Heart left ventricle (tissue), 16 donors: ENCODE data around the gene SPATA25. TPM values are rescaled to one million over a fixed set of nuclear protein-coding genes. Genes with fewer than 3 reads are reported as not detected.

Experiments
- ATAC-seq, 4 donors: fragments of 200-7000 bp; cut with Tn5 transposase; one replicate each; pipeline ENCODE4 v1.9.1; 2020 to 2022; ENCODE audit warnings: moderate library complexity in 4 of 4, mild to moderate bottlenecking in 3 of 4, moderate number of reproducible peaks in 1 of 4
- DNase-seq, 5 donors: peaks; one replicate each; pipeline ENCODE4 v3.0.0-alpha.2; 2020
- H3K27ac ChIP-seq, 12 donors: fragments of 200-600 bp; sonication (generic) in 4 of 12; one replicate each; pipeline versions ENCODE4 v1.5.0 to v1.8.0; 2016 to 2022; ENCODE audit warnings: mild to moderate bottlenecking in 2 of 12
- H3K27me3 ChIP-seq, 9 donors: fragments of 200-600 bp; sonication (generic) in 2 of 9; one replicate each; pipeline versions ENCODE4 v1.5.1 to v1.8.0; 2016 to 2022; ENCODE audit warnings: mild to moderate bottlenecking in 3 of 9
- H3K36me3 ChIP-seq, 9 donors: fragments of 200-600 bp; sonication (generic) in 2 of 9; one replicate each; pipeline versions ENCODE4 v1.5.0 to v1.8.0; 2018 to 2022; ENCODE audit warnings: mild to moderate bottlenecking in 2 of 9
- H3K4me1 ChIP-seq, 12 donors: fragments of 200-600 bp; sonication (generic) in 4 of 12; one replicate each; pipeline versions ENCODE4 v1.5.0 to v1.8.0; 2016 to 2022; ENCODE audit warnings: mild to moderate bottlenecking in 3 of 12
- H3K4me3 ChIP-seq, 12 donors: fragments of 200-600 bp; sonication (generic) in 4 of 12; one replicate each; pipeline versions ENCODE4 v1.5.0 to v1.8.0; 2017 to 2022; ENCODE audit warnings: mild to moderate bottlenecking in 9 of 12, moderate library complexity in 4 of 12
- H3K9me3 ChIP-seq, 12 donors: fragments of 200-600 bp; sonication (generic) in 4 of 12; one replicate each; pipeline versions ENCODE4 v1.5.0 to v1.8.0; 2016 to 2022; ENCODE audit warnings: mild to moderate bottlenecking in 1 of 12
- POLR2A ChIP-seq, 2 donors: fragments of 450-650 bp; IDR thresholded peaks; one replicate each; pipeline ENCODE4 v1.6.1; 2017; ENCODE audit warnings: antibody characterized with exemption in 2 of 2, mild to moderate bottlenecking in 2 of 2, moderate library complexity in 2 of 2
- WGBS, 4 donors: extraction: QIAGEN DNeasy Blood & Tissue Kit in 2 of 4; methylation state at CpG; one replicate each; pipeline versions ENCODE4 v1.1.5 to v1.1.7; 2013 to 2018; 5-methylcytosine and 5-hydroxymethylcytosine counted together
- intact Hi-C, 10 donors: fragments of 100-400 bp; cut with DNase I; formaldehyde crosslinking; loops; one replicate each; pipeline versions ENCODE4 v1.11.1 to v1.14.2; 2022
- polyA plus RNA-seq, 2 donors: library from polyadenylated mRNA; stranded (reverse); fragments of 200-250 nt; gene quantifications; one replicate each; pipeline ENCODE4 v1.2.3, GENCODE V29; 2013
- total RNA-seq, 9 donors: library from RNA; depleted of rRNA in 2 of 9; stranded (reverse); fragments of >200 nt in 2 of 9; fragmentation: NEBNext Ultra II Directional in 3 of 9; extraction: Animal tissue kit (Norgen Biotek cat#: 25700) in 3 of 9; gene quantifications; one replicate each; pipeline versions ENCODE4 v1.1.0 to v1.2.4, GENCODE V29; 2016 to 2023
- TF ChIP-seq, protein P1 (sequence below), 12 donors: fragments of 200-600 bp; sonication (generic) in 4 of 12; IDR thresholded peaks; one replicate each; pipeline versions ENCODE4 v1.5.0 to v1.8.0; 2018 to 2022; ENCODE audit warnings: antibody characterized with exemption in 12 of 12, mild to moderate bottlenecking in 5 of 12
- donor health status: ischemic (EF 13 %, LVEDD 7.1; RV severe dilation, severe dysfunction).
- donor health status: healthy with polysubstance abuse.
- donor health status: DM: no; HTN: yes; CAD: no.
- donor health status: DM: no; HTN: no; CAD: no.
- donor health status: ischemic (EF 25% LVEDD 6.9; RV normal size, moderate dysfunction).
- donor health status: ischemic (EF 25% LVEDD 5.7; RV mildly dilated, moderate dysfunction).
- donor health status: healthy.
- donor health status: DM: yes; HTN: yes; CAD: no.
- donor health status: ischemic (EF 35%, LVEDD 5.7; RV mildly dilated, moderate dysfunction).
- donor health status: nonischemic (EF 11% LVEDD 7.7; RV severe dilation, severe dysfunction).
- donor health status: DM: yes; HTN: yes; CAD: no.
- donor health status: PGD.
- donor health status: ischemic (EF 29% LVEDD 5.4; RV normal size, mild dysfunction).
- donor health status: nonischemic (EF 23%, LVEDD 6.1; RV moderate dilation, normal function).

Gene SPATA25
- total and polyA plus RNA-seq, 11 donors, result 0.58 to 4.0 (median 1.8) TPM; not detected in 2

DNA sequence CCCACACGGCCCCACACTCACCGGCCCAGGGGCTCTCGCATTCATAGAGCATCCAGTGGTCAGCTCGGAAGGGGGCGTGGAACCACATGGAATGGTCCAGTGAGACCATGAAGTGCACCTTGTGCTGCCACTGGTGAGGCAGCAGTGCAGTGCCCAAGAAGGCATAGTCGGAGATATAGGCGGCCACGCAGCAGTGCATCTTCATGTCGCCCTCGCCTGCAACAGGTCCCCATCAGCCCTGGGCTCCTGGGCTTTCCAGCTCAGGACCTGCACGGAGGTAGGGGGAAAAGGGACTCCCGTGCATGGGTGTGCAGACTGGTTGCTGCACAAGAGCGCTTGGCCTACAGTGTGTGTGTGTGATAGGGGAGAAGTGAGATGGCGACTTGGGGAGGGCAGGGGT, 43.9 kb downstream of the SPATA25 start:
- DNase-seq (no peak), ATAC-seq (peak in 1 of 4 donors; percentile 5)
- peaks cover 0 to 100% (median 89%) of the 10 kb centered on the region in 9 donors for H3K36me3 ChIP-seq
- H3K4me3 ChIP-seq, result no peak overlapping the region
- intact Hi-C loops, result no loop called here
- H3K4me1 ChIP-seq, result peaks cover 0 to 31% (median 17%) of the 10 kb centered on the region in 12 donors
- TF ChIP-seq, protein P1, sequence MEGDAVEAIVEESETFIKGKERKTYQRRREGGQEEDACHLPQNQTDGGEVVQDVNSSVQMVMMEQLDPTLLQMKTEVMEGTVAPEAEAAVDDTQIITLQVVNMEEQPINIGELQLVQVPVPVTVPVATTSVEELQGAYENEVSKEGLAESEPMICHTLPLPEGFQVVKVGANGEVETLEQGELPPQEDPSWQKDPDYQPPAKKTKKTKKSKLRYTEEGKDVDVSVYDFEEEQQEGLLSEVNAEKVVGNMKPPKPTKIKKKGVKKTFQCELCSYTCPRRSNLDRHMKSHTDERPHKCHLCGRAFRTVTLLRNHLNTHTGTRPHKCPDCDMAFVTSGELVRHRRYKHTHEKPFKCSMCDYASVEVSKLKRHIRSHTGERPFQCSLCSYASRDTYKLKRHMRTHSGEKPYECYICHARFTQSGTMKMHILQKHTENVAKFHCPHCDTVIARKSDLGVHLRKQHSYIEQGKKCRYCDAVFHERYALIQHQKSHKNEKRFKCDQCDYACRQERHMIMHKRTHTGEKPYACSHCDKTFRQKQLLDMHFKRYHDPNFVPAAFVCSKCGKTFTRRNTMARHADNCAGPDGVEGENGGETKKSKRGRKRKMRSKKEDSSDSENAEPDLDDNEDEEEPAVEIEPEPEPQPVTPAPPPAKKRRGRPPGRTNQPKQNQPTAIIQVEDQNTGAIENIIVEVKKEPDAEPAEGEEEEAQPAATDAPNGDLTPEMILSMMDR (IDR thresholded peaks at IDR 0.05), result no peak
- TF ChIP-seq POLR2A (IDR thresholded peaks at IDR 0.05), result no peak
- H3K27me3 ChIP-seq, result no peaks in the 10 kb centered on the region
- no peaks in the 10 kb centered on the region for H3K9me3 ChIP-seq
- 92 to 94% (median 92%) methylated on average over 12 to 14 of the region's 14 CpGs for WGBS, 4 donors
- H3K27ac ChIP-seq, result peak overlapping the region in 2 of 12 donors; percentile 6 to 66

DNA sequence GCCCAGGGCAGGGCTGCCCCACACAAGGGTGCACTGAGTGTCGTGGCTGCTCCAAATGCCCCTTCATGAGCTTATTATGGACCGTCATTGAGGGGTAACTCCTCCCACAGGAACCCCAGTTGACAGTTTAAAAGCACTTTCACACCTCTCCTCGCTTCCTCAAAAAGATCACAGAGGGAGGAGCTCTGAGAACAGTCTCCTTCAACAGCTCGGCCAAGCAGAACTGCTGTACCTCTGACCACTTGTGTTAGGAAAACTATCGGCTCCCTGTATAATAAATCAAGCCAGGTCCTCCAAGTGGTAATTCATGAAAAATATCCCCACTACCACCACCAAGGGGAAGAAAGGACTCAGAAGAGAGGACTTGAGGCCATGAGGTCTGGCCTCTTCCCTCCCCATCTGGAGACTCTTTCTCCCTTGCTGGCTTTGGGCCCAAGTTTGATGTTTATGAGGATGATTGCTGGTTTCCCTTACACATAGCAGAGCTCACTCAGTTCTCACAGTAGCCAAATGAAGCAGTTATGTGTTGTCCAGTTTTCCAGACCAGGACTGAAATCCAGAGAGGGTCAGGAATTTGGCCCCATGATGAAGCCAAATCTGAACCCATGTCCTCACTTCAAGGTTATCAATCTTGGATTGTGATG, 45.1 kb downstream of the SPATA25 start:
- Histone ChIP-seq H3K27ac (peak overlapping the region in 9 of 12 donors; percentile 11 to 66 (median 29)), H3K27me3 (no peaks in the 10 kb centered on the region), H3K4me3 (no peak overlapping the region), H3K9me3 (no peaks in the 10 kb centered on the region), H3K36me3 (peaks cover 0 to 100% (median 84%) of the 10 kb centered on the region in 9 donors), H3K4me1 (peaks cover 0 to 31% (median 19%) of the 10 kb centered on the region in 12 donors)
- TF ChIP-seq, protein P1 (IDR thresholded peaks at IDR 0.05), result no peak
- TF ChIP-seq POLR2A (IDR thresholded peaks at IDR 0.05), result no peak
- DNase-seq (no peak), ATAC-seq (peak in 3 of 4 donors; percentile 14 to 35 (median 15))
- WGBS, 4 donors, result 45 to 66% (median 59%) methylated on average over 5 of the region's 5 CpGs
- intact Hi-C loops, result no loop called here

GRCh38 chr20:45841407-45842129, 45.9 kb downstream of the SPATA25 start:
- intact Hi-C loops, result no loop called here
- H3K36me3 ChIP-seq, result peaks cover 0 to 100% (median 80%) of the 10 kb centered on the region in 9 donors
- TF ChIP-seq POLR2A (IDR thresholded peaks at IDR 0.05), result no peak
- TF ChIP-seq, protein P1 (IDR thresholded peaks at IDR 0.05), result no peak
- peak overlapping the region in 7 of 12 donors; percentile 11 to 66 (median 38) for H3K27ac ChIP-seq
- ATAC-seq, result peak in 3 of 4 donors; percentile 3 to 14 (median 8)
- peaks cover 0 to 37% (median 25%) of the 10 kb centered on the region in 12 donors for H3K4me1 ChIP-seq
- no peak for DNase-seq
- H3K27me3 ChIP-seq, result no peaks in the 10 kb centered on the region
- no peak overlapping the region for H3K4me3 ChIP-seq
- 81 to 95% (median 91%) methylated on average over 9 to 10 of the region's 10 CpGs for WGBS, 4 donors
- H3K9me3 ChIP-seq, result no peaks in the 10 kb centered on the region

DNA sequence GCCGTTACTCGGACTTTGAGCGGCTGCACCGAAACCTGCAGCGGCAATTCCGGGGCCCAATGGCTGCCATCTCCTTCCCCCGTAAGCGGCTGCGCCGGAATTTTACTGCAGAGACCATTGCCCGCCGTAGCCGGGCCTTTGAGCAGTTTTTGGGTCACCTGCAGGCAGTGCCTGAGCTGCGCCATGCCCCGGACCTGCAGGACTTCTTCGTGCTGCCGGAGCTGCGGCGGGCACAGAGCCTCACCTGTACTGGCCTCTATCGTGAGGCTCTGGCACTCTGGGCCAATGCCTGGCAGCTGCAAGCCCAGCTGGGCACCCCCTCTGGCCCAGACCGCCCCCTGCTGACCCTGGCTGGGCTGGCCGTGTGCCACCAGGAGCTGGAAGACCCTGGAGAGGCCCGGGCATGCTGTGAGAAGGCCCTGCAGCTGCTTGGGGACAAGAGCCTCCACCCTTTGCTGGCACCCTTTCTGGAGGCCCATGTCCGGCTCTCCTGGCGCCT, 46.7 kb downstream of the SPATA25 start:
- Histone ChIP-seq H3K27me3 (no peaks in the 10 kb centered on the region), H3K36me3 (peaks cover 0 to 92% (median 72%) of the 10 kb centered on the region in 9 donors), H3K4me3 (no peak overlapping the region), H3K4me1 (peaks cover 0 to 42% (median 30%) of the 10 kb centered on the region in 12 donors), H3K9me3 (no peaks in the 10 kb centered on the region), H3K27ac (peak overlapping the region in 2 of 12 donors; percentile 11 to 66)
- ATAC-seq (peak in 1 of 4 donors; percentile 24), DNase-seq (no peak)
- WGBS, 4 donors, result 90 to 94% (median 92%) methylated on average over 15 to 25 of the region's 25 CpGs
- intact Hi-C loops, result no loop called here
- TF ChIP-seq POLR2A (IDR thresholded peaks at IDR 0.05), result no peak
- TF ChIP-seq, protein P1 (IDR thresholded peaks at IDR 0.05), result no peak
